Activated CD8-positive, alpha-beta memory T cell treated with anti-CD3 and anti-CD28 coated beads, Interleukin-2, amount 10 ng/mL, durations not matched to agents 7 days and 5 days (primary cell): Measurements from ENCODE around the gene MRPS30. TPM values are rescaled to one million over a fixed set of nuclear protein-coding genes. Genes with fewer than 3 reads are reported as not detected.

Experiments
- ATAC-seq: fragments of 150-1000 bp; cut with Tn5 transposase; one replicate; pipeline ENCODE4 v1.10.0; 2021; ENCODE audit warnings: moderate library complexity
- CTCF ChIA-PET: fragments of 350-600 bp; sonication (Branson Sonifier 250); formaldehyde crosslinking; loops from one replicate; lab custom pipeline; 2021; ENCODE audit warnings: antibody characterized with exemption; lab: Charles Lee
- DNase-seq: peaks from one replicate; pipeline ENCODE4 v3.0.0-alpha.2; 2020
- H3K27ac Mint-ChIP-seq: one replicate; pipeline ENCODE4 v1.8.0; 2021; ENCODE audit warnings: mild to moderate bottlenecking, mixed read lengths
- H3K27me3 Mint-ChIP-seq: one replicate; pipeline ENCODE4 v1.8.0; 2021; ENCODE audit warnings: mixed read lengths
- H3K36me3 Mint-ChIP-seq: one replicate; pipeline ENCODE4 v1.8.0; 2021; ENCODE audit warnings: mild to moderate bottlenecking, mixed read lengths
- H3K4me1 Mint-ChIP-seq: one replicate; pipeline ENCODE4 v1.8.0; 2021; ENCODE audit warnings: mixed read lengths
- H3K4me3 Mint-ChIP-seq: one replicate; pipeline ENCODE4 v1.8.0; 2021; ENCODE audit warnings: mild to moderate bottlenecking, moderate library complexity, mixed read lengths
- H3K9me3 Mint-ChIP-seq: one replicate; pipeline ENCODE4 v1.8.0; 2022; ENCODE audit warnings: low read depth, mixed read lengths
- total RNA-seq, 2 experiments: library from RNA; stranded (reverse); gene quantifications; one replicate each; pipeline ENCODE4 v1.2.3, GENCODE V29; 2021

The MRPS30 gene
- total RNA-seq, 2 experiments from 2014 or later = 37.9 to 48.4 TPM

DNA sequence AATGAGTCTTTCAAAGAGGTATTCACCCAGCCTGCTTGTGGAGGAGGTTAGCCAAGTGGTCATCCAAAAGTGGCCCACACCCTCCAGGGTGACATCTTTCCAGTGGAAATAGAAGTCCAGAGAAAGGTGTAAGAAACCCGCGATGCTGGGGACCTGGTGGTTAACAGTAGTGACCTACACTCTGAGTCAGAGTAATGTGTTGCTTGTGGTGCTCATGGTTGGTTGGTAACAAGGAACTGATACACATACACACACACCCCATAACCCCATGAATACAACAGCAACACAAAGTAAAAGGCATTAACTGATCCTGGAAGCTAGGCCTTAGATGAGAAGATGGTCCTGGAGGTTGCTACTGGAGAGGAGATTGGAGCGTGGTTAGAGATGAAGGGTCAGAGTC lies 26.9 kb downstream of the MRPS30 start:
- H3K36me3 Mint-ChIP-seq = peaks cover 14% of the 10 kb centered on the region
- ATAC-seq = no peak
- H3K4me3 Mint-ChIP-seq = no peak overlapping the region
- CTCF ChIA-PET = no interaction called here
- no peaks in the 10 kb centered on the region for H3K4me1 Mint-ChIP-seq
- H3K9me3 Mint-ChIP-seq = peaks cover 11% of the 10 kb centered on the region
- no peaks in the 10 kb centered on the region for H3K27me3 Mint-ChIP-seq
- DNase-seq = no peak
- H3K27ac Mint-ChIP-seq = no peak overlapping the region

DNA sequence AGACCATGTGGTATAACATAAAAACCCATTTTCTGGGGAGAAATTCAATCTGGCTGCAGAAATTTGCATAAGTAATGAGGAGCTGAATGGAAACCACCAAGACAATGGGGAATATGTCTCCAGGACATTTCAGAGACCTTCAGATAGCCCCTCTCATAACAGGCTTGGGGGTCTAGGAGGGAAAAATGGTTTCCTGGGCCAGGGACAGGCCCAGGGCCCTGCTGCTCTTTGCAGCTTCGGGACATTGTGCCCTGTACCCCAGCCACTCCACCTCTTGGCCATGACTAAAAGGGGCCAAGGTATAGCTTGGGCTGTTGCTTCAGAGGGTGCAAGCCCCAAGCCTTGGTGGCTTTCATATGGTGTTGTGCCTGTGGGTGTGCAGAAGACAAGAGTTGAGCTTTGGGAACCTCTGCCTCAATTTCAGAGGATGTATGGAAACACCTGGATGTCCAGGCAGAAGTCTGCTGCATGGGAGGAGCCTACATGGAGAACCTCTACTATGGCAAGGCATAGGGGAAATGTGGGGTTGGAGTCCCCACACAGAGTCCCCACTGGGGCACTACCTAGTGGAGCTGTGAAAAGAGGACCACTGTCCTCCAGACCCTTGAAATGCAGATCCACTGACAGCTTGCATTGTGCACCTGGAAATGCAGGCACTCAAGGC lies 30.4 kb downstream of the MRPS30 start:
- ATAC-seq = no peak
- no peaks in the 10 kb centered on the region for H3K27me3 Mint-ChIP-seq

DNA sequence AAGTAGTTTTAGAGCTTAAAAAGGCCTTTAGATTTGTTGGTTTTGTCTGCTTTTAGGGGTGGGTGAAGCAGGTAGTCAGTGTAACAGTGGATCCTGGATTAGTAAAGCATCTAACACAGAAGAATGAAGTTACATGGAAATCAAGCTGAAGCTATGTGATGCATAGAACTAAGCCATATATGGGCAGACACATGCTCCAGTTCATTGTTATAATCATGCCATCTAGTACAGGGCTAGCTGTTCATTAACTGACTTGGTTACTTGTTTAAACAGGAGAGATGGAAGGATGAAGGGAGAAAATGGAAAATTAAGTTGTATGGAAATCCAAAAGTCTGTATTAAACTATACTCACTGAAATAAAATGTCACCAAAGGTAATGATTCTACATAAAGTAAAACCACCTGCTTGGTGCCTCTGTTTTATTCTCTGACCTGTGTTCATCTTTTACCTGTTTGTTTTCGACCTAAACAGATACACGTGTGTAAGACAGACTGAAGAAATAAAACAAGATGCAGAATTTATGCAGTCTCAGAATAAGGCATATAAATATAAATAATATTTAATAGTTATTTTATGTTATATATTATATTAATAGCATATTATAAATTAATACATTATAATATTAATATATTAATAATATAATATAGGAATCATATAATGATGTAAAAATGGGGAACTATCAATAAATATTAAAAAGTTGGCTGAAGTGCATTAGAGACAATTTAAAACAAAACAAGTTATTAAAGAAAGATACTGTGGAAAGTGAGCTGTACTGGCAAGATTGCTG lies 33.9 kb downstream of the MRPS30 start:
- DNase-seq (no peak), ATAC-seq (no peak)
- Mint-ChIP-seq H3K4me3 (no peak overlapping the region), H3K4me1 (no peaks in the 10 kb centered on the region), H3K27ac (no peak overlapping the region), H3K36me3 (peaks cover 9% of the 10 kb centered on the region), H3K9me3 (peaks cover 11% of the 10 kb centered on the region), H3K27me3 (no peaks in the 10 kb centered on the region)
- CTCF ChIA-PET = no interaction called here

More for the DNA sequence above, 30.4 kb downstream of the MRPS30 start:
- no peak overlapping the region for H3K27ac Mint-ChIP-seq
- CTCF ChIA-PET = no interaction called here
- no peaks in the 10 kb centered on the region for H3K4me1 Mint-ChIP-seq
- DNase-seq = no peak
- no peak overlapping the region for H3K4me3 Mint-ChIP-seq
- peaks cover 11% of the 10 kb centered on the region for H3K9me3 Mint-ChIP-seq
- peaks cover 11% of the 10 kb centered on the region for H3K36me3 Mint-ChIP-seq

DNA sequence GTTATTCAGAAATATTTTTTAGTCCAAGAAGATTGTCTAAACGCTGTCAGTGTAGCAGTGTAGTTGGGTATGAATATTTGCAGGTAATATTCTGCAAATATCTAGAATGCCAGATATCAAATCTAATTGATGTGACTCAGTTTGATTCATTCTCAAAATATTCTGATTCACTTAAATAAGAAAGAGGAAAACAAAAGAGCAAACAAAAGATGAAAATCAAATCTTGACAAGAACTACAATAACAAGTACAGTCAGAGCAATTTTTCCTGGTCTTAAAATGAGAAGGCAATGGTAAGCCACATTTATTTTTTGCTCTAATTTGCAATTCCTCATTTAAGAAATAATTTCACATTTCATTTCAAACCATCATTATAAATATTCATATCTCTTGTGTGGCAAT lies 36.0 kb downstream of the MRPS30 start:
- H3K9me3 Mint-ChIP-seq = no peaks in the 10 kb centered on the region
- ATAC-seq (no peak), DNase-seq (no peak)
- CTCF ChIA-PET = no interaction called here
- no peaks in the 10 kb centered on the region for H3K4me1 Mint-ChIP-seq
- H3K27me3 Mint-ChIP-seq = no peaks in the 10 kb centered on the region
- no peak overlapping the region for H3K27ac Mint-ChIP-seq
- H3K36me3 Mint-ChIP-seq = peaks cover 2% of the 10 kb centered on the region
- no peak overlapping the region for H3K4me3 Mint-ChIP-seq

DNA sequence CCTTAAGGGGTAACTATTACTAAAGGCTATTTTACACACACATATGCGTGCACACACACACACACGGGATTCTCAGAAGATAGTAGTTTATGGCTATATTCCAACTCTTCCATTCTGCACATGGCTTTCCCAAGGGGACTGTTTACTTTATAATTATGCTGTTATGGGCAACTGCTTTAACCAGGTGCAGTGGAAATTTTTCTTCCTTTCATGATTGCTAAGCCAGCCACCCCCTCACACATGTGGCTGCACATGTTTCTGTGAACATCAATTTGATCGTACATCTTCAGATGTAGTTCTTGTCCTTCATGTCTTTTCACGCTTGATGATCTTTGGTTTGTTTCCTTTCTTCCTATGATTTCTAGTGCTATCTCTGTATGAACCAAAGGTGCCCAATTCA lies 37.0 kb downstream of the MRPS30 start:
- ATAC-seq (no peak), DNase-seq (no peak)
- H3K27me3 Mint-ChIP-seq = no peaks in the 10 kb centered on the region
- H3K27ac Mint-ChIP-seq = no peak overlapping the region
- H3K9me3 Mint-ChIP-seq = no peaks in the 10 kb centered on the region
- no peaks in the 10 kb centered on the region for H3K4me1 Mint-ChIP-seq
- H3K4me3 Mint-ChIP-seq = no peak overlapping the region
- CTCF ChIA-PET = no interaction called here
- no peaks in the 10 kb centered on the region for H3K36me3 Mint-ChIP-seq

DNA sequence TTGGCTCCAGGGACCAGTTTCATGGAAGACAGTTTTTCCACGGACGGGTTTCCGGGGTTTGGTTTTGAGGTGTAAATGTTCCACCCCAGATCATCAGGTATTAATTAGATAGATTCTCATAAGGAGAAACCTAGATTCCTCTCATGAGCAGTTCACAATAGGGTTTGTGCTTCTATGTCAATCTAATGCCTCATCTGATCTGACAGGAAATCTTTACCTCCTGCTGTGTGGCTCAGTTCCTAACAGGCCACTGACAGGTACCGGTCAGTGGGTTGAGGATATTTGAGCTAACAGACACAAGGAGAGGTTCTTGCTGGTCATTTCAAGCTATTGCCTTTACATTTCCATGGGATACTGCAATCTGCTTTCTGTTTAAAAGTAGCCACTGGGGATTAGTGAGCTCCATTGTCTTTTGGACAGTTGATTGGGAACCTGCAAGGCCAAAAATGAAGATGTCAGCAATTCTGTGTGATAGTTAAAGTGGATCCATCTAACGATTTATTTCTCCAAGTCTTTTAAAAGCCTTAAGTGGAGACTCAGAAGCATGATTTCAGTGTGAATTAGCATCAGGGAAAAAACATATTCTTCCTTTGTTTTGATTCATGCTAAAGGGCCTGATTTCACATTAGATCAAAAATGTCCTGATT lies 38.6 kb downstream of the MRPS30 start:
- CTCF ChIA-PET = no interaction called here
- no peaks in the 10 kb centered on the region for H3K4me1 Mint-ChIP-seq
- H3K27ac Mint-ChIP-seq = no peak overlapping the region
- H3K9me3 Mint-ChIP-seq = no peaks in the 10 kb centered on the region
- no peak overlapping the region for H3K4me3 Mint-ChIP-seq
- H3K36me3 Mint-ChIP-seq = no peaks in the 10 kb centered on the region
- DNase-seq (no peak), ATAC-seq (no peak)
- H3K27me3 Mint-ChIP-seq = no peaks in the 10 kb centered on the region

DNA sequence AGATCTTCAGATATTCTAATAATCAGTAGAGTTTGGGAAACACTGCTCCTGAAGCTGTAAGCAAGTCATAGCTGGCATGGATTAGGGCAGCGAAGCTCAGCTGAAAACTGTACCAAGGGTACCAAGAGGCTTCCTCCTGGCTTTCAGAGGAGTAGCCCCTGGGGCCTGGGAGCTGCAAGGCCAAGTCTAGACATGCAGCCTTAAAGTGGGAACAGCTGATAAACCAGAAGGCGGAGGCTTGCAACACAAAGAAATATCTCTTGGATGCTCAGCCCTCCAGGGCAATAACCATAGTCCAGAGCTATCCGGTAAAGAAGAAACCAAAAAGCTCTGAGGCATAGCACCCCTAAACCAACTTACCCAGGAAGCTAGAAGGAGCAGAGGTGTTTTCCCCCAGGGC lies 51.5 kb downstream of the MRPS30 start:
- Mint-ChIP-seq H3K4me3 (no peak overlapping the region), H3K27me3 (peaks cover 6% of the 10 kb centered on the region), H3K9me3 (no peaks in the 10 kb centered on the region), H3K27ac (no peak overlapping the region), H3K36me3 (no peaks in the 10 kb centered on the region), H3K4me1 (no peaks in the 10 kb centered on the region)
- no peak for DNase-seq
- ATAC-seq = no peak
- CTCF ChIA-PET = no interaction called here

DNA sequence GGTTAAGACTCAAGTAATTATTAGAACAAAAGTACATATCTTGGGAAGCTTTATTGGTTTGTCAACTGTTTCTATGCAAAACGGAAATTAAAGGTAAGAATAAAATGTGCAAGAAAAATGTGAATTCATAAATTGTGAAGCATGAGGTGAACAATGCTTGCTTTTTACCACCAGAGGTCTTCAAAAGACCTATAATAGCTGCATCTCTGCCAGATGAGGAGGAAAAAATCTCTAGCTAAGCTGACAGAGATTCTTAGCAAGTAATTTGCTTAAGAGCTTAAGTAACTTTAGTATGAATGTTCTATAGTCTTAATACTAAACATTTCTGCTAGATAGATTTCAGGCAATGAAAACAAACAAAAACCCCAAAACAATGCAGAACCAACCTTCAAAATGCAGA lies 54.1 kb downstream of the MRPS30 start:
- no peak overlapping the region for H3K4me3 Mint-ChIP-seq
- ATAC-seq (no peak), DNase-seq (no peak)
- no peaks in the 10 kb centered on the region for H3K4me1 Mint-ChIP-seq
- peaks cover 8% of the 10 kb centered on the region for H3K27me3 Mint-ChIP-seq
- no peak overlapping the region for H3K27ac Mint-ChIP-seq
- no peaks in the 10 kb centered on the region for H3K9me3 Mint-ChIP-seq
- H3K36me3 Mint-ChIP-seq = no peaks in the 10 kb centered on the region
- CTCF ChIA-PET = no interaction called here
